HepG2 (cell line): ENCODE measurements around the gene OR8G5.

Experiments
- CBFB ChIP-seq: sonication (generic); formaldehyde crosslinking; IDR thresholded peaks from 2 replicates; pipeline ENCODE4 v1.4.0; 2020; ENCODE audit warnings: missing genetic modification reagents
- CTCF ChIP-seq: sonication (generic); formaldehyde crosslinking; IDR thresholded peaks from 2 replicates; pipeline ENCODE4 v1.5.0; 2020; ENCODE audit warnings: mild to moderate bottlenecking, missing genetic modification reagents, moderate library complexity
- ELK4 ChIP-seq: sonication (generic); formaldehyde crosslinking; IDR thresholded peaks from 2 replicates; pipeline ENCODE4 v1.9.0; 2021; ENCODE audit warnings: missing genetic modification reagents, borderline replicate concordance
- MAX ChIP-seq: IDR thresholded peaks from 2 replicates; pipeline ENCODE4 v1.6.1; 2012; ENCODE audit warnings: inconsistent platforms
- PAF1 ChIP-seq: IDR thresholded peaks from 2 replicates; pipeline ENCODE4 v1.6.1; 2016; ENCODE audit warnings: missing genetic modification reagents, missing compliant biosample characterization
- PAXIP1 ChIP-seq: sonication (generic); formaldehyde crosslinking; conservative IDR thresholded peaks from 2 replicates; pipeline ENCODE4 v1.4.0; 2020; ENCODE audit warnings: mild to moderate bottlenecking, missing genetic modification reagents, moderate library complexity

GRCh38 chr11:124311670-124312069, 55.5 kb downstream of the OR8G5 start:
- no peak for TF ChIP-seq PAF1
- TF ChIP-seq CBFB (CRISPR knock-in tag): no peak
- TF ChIP-seq MAX: no peak
- TF ChIP-seq PAXIP1 (CRISPR knock-in tag): no peak
- no peak for TF ChIP-seq CTCF (CRISPR knock-in tag)
- TF ChIP-seq ELK4: no peak
